ENCODE measurements around the gene PRTG.
"Not testable (repeated sequence)": the region's sequence is repeated elsewhere in the genome, so short reads cannot be mapped to it uniquely, and the experiment has no call there.

The PRTG gene

GRCh38 chr15:55741833-55742497 is 987 bp downstream of the PRTG start:
- DNase-seq, result no peak

- no peak for DNase-seq
Observed at GRCh38 chr15:55740981-55741832, 1.7 kb downstream of the PRTG start.

- no peak for DNase-seq
Observed at GRCh38 chr15:55740359-55740878, 2.5 kb downstream of the PRTG start.

- no peak for DNase-seq
Observed at GRCh38 chr15:55739641-55740040, 3.3 kb downstream of the PRTG start.

- no peak for DNase-seq
Observed at GRCh38 chr15:55738715-55739114, 4.2 kb downstream of the PRTG start.

- DNase-seq, result no peak
Observed at GRCh38 chr15:55737373-55737772, 5.6 kb downstream of the PRTG start.

GRCh38 chr15:55736756-55737155 is 6.2 kb downstream of the PRTG start:
- DNase-seq, result no peak

- no peak for DNase-seq
Observed at GRCh38 chr15:55734641-55735040, 8.3 kb downstream of the PRTG start.

- not testable (repeated sequence) for DNase-seq
Observed at GRCh38 chr15:55733461-55733860, 9.5 kb downstream of the PRTG start.

- no peak for DNase-seq
Observed at GRCh38 chr15:55721554-55722185, 21.3 kb downstream of the PRTG start.

- no peak for DNase-seq
Observed at GRCh38 chr15:55715355-55716076, 27.4 kb downstream of the PRTG start.

GRCh38 chr15:55714064-55714463 is 28.9 kb downstream of the PRTG start:
- DNase-seq, result no peak

- no peak for DNase-seq
Observed at GRCh38 chr15:55712363-55712762, 30.6 kb downstream of the PRTG start.

- DNase-seq, result no peak
Observed at GRCh38 chr15:55710286-55710685, 32.7 kb downstream of the PRTG start.

- DNase-seq, result no peak
Observed at GRCh38 chr15:55709458-55709857, 33.5 kb downstream of the PRTG start.

- DNase-seq, result no peak
Observed at GRCh38 chr15:55708720-55709119, 34.2 kb downstream of the PRTG start.

- DNase-seq, result no peak
Observed at GRCh38 chr15:55707951-55708350, 35.0 kb downstream of the PRTG start.

GRCh38 chr15:55707518-55707917 is 35.4 kb downstream of the PRTG start:
- DNase-seq, result no peak

- no peak for DNase-seq
Observed at GRCh38 chr15:55703873-55704301, 39.1 kb downstream of the PRTG start.

GRCh38 chr15:55700876-55701275 is 42.1 kb downstream of the PRTG start:
- DNase-seq, result no peak

GRCh38 chr15:55698653-55699052 is 44.3 kb downstream of the PRTG start:
- DNase-seq, result no peak

GRCh38 chr15:55696221-55696620 is 46.7 kb downstream of the PRTG start:
- DNase-seq, result no peak

GRCh38 chr15:55695432-55695831 is 47.5 kb downstream of the PRTG start:
- no peak for DNase-seq
